ENCODE data around the gene CACNG4. TPM values are rescaled to one million over a fixed set of nuclear protein-coding genes. Genes with fewer than 3 reads are reported as not detected.

The CACNG4 gene
- total RNA-seq, 6 donors from 2014 or later, result 2.1 to 27.8 (median 8.0) TPM

DNA sequence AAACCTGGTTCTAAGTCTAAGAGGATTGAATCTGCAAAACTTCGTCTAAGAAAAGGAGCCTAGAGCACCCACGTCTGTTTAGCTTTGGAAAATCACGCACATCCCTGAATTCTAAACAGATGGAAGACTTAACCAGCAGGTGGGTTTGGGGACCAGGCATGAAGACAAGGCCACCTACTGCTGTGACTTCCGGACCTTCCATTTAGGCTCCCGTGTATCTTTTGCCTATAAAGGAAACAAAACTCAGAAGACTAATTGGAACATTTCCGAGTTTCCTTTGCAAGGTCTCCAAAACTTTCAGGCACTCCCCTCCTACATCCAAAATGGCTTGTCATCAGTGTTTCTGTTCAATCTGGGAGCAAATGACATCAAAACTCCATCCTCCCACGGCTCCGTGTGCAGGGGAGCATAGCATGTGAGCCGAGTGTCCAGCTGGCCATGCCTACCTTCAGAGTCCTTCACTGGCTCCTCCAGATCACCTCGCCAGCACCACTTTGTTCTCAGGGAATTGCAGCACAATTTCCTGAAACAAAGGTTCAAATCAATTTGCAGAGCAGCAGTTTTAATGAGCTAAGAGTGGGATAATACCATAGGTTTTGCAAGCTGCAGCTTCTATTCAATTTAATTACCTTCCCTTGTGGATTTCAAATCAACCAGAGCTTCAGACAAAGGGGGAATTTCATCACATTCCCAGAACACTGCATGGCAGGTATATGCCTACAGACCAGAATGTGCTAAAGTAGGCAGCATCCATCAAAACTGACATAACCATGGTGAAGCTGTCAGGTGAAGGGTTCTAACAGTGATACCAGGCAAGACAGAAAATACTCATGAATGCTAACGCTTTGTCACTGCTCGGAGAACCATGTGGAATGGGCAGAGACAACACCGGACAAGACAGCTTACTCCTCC, 103.3 kb downstream of the CACNG4 start:
- WGBS, 2 donors, result 92 to 95% methylated on average over 13 of the region's 13 CpGs
- Histone ChIP-seq H3K9me3 (no peaks in the 10 kb centered on the region), H3K4me3 (no peak overlapping the region), H3K27me3 (no peaks in the 10 kb centered on the region), H3K36me3 (peaks cover 0 to 9% (median 0%) of the 10 kb centered on the region in 4 donors), H3K27ac (no peak overlapping the region), H3K4me1 (peaks cover 0 to 8% (median 0%) of the 10 kb centered on the region in 4 donors)
- ATAC-seq (ENCODE audit: low FRiP score in 2 of 2) (no peak), DNase-seq (no peak)
- TF ChIP-seq, protein P1, sequence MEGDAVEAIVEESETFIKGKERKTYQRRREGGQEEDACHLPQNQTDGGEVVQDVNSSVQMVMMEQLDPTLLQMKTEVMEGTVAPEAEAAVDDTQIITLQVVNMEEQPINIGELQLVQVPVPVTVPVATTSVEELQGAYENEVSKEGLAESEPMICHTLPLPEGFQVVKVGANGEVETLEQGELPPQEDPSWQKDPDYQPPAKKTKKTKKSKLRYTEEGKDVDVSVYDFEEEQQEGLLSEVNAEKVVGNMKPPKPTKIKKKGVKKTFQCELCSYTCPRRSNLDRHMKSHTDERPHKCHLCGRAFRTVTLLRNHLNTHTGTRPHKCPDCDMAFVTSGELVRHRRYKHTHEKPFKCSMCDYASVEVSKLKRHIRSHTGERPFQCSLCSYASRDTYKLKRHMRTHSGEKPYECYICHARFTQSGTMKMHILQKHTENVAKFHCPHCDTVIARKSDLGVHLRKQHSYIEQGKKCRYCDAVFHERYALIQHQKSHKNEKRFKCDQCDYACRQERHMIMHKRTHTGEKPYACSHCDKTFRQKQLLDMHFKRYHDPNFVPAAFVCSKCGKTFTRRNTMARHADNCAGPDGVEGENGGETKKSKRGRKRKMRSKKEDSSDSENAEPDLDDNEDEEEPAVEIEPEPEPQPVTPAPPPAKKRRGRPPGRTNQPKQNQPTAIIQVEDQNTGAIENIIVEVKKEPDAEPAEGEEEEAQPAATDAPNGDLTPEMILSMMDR (IDR thresholded peaks at IDR 0.05), result no peak
- TF ChIP-seq EP300 (IDR thresholded peaks at IDR 0.05), result no peak
- TF ChIP-seq POLR2A (IDR thresholded peaks at IDR 0.05), result no peak
- no peak for TF ChIP-seq POLR2AphosphoS5 (IDR thresholded peaks at IDR 0.05)

DNA sequence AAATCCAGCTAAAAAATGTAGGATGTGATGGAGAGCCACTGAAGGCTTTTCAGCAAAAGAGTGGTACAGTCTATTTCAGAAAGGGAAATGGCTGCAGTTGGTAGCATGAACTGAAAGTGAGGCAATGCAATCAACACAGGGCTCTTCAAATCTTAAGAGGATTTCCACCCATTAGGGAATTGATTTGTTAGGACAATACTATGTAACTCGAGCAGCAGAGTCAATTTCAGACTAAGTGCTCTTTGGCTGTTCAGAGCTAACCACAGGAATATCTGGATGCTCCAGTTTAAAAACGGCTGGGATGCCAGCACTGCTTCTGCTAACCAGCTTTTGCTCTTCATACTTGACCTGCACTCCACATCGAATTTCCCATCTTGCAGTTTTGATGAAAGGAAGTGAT, 104.5 kb downstream of the CACNG4 start:
- Histone ChIP-seq H3K36me3 (peaks cover 0 to 13% (median 0%) of the 10 kb centered on the region in 4 donors), H3K27me3 (no peaks in the 10 kb centered on the region), H3K9me3 (no peaks in the 10 kb centered on the region), H3K4me3 (no peak overlapping the region), H3K4me1 (peaks cover 0 to 8% (median 0%) of the 10 kb centered on the region in 4 donors), H3K27ac (no peak overlapping the region)
- DNase-seq (no peak), ATAC-seq (ENCODE audit: low FRiP score in 2 of 2) (no peak)
- 64 to 72% methylated on average over 3 of the region's 3 CpGs for WGBS, 2 donors
- no peak for TF ChIP-seq POLR2A (IDR thresholded peaks at IDR 0.05)
- TF ChIP-seq POLR2AphosphoS5 (IDR thresholded peaks at IDR 0.05), result no peak
- no peak for TF ChIP-seq EP300 (IDR thresholded peaks at IDR 0.05)
- TF ChIP-seq, protein P1 (IDR thresholded peaks at IDR 0.05), result no peak

DNA sequence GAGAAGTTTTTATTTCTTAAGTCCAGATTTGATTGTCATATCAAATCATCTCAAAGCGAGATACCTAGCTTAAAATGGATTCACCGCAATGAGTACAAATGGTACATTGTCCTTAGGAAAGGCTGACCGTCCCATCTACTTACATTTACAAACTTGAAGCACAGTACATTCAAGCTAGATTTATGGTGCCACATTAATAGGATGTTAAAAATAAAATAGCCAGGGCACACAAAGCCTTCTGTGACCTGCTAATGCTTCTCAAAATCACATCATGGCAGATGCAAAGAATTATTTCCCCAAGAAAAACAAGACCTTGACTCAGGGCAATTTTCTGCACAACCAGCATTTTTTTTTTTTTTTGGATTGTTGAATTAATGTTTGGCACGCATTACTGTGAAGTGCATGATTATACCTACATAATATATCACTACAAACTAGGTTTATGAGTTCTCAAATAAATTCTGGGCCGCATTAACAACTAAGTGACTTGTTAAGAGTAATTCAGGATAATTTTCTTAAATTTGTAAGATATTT, 105.2 kb downstream of the CACNG4 start:
- Histone ChIP-seq H3K4me3 (no peak overlapping the region), H3K27me3 (no peaks in the 10 kb centered on the region), H3K36me3 (peaks cover 0 to 13% (median 0%) of the 10 kb centered on the region in 4 donors), H3K9me3 (no peaks in the 10 kb centered on the region), H3K4me1 (peaks cover 0 to 8% (median 0%) of the 10 kb centered on the region in 4 donors), H3K27ac (no peak overlapping the region)
- DNase-seq (no peak), ATAC-seq (ENCODE audit: low FRiP score in 2 of 2) (no peak)
- 98 to 99% methylated on average over 5 of the region's 5 CpGs for WGBS, 2 donors
- TF ChIP-seq, protein P1 (IDR thresholded peaks at IDR 0.05), result no peak
- TF ChIP-seq EP300 (IDR thresholded peaks at IDR 0.05) (no peak), POLR2A (IDR thresholded peaks at IDR 0.05) (no peak), POLR2AphosphoS5 (IDR thresholded peaks at IDR 0.05) (no peak)

DNA sequence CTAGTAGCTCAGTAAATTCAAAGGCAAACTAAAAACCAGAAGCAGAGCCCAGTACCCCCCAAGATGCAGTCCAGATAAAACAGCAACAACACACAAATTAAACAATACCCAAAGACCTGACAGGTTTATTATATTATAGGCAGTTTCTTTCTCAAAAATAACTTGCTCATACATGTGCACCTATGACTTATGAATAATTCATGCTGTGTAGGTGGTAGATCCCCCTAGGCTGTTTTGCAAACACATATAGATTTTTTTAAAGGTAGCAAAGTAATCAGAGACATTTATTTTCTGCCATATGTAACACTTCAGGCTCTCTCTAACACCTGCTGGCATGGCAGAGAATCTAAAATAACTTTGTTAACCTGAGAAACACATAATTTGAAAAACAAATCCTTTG, 107.1 kb downstream of the CACNG4 start:
- TF ChIP-seq POLR2A (IDR thresholded peaks at IDR 0.05) (no peak), POLR2AphosphoS5 (IDR thresholded peaks at IDR 0.05) (no peak)
- no peak overlapping the region for H3K27ac ChIP-seq

DNA sequence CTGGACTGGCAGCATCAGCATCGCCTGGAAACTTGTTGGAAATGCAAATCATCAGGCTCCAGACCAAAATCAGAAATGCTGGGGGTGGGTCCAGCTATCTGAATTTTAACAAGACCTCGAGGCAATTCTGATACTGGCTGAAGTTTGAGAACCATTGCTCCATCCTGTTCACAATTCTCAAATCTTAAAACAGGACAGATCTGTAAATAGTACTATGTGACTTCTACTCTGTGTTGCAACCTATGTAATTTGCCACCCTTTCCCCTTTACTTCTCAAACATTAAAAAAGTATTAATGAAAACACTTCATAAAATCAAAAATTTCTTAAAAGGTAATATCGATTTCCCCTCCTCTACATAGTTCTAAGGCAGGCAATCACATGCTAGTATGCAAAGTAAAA, 108.4 kb downstream of the CACNG4 start:
- ATAC-seq (ENCODE audit: low FRiP score in 2 of 2), result no peak
- WGBS, 2 donors, result 82 to 89% methylated on average over 3 of the region's 3 CpGs

More for the DNA sequence above, 107.1 kb downstream of the CACNG4 start:
- Histone ChIP-seq H3K9me3 (no peaks in the 10 kb centered on the region), H3K36me3 (peaks cover 0 to 23% (median 0%) of the 10 kb centered on the region in 4 donors), H3K4me1 (peaks cover 0 to 8% (median 0%) of the 10 kb centered on the region in 4 donors), H3K27me3 (no peaks in the 10 kb centered on the region), H3K4me3 (no peak overlapping the region)
- ATAC-seq (ENCODE audit: low FRiP score in 2 of 2) (no peak), DNase-seq (no peak)

More for the DNA sequence above, 108.4 kb downstream of the CACNG4 start:
- TF ChIP-seq POLR2AphosphoS5 (IDR thresholded peaks at IDR 0.05) (no peak), EP300 (IDR thresholded peaks at IDR 0.05) (no peak), POLR2A (IDR thresholded peaks at IDR 0.05) (no peak)
- TF ChIP-seq, protein P1 (IDR thresholded peaks at IDR 0.05), result no peak
- Histone ChIP-seq H3K36me3 (peaks cover 0 to 29% (median 2%) of the 10 kb centered on the region in 4 donors), H3K27ac (no peak overlapping the region), H3K9me3 (no peaks in the 10 kb centered on the region), H3K4me3 (no peak overlapping the region), H3K4me1 (peaks cover 0 to 8% (median 0%) of the 10 kb centered on the region in 4 donors), H3K27me3 (no peaks in the 10 kb centered on the region)
- no peak for DNase-seq

Data from upper lobe of left lung (tissue), 6 donors.